Activated CD4-positive, alpha-beta memory T cell treated with anti-CD3 and anti-CD28 coated beads, Interleukin-2, amount 10 ng/mL, durations not matched to agents 7 days and 5 days (primary cell): ENCODE data around the gene TMBIM1. TPM values are rescaled to one million over a fixed set of nuclear protein-coding genes. Genes with fewer than 3 reads are reported as not detected.
A peak's percentile ranks its signal among the peaks of the same experiment; 100 is the strongest.

ENCODE experiments used
- CTCF ChIA-PET: fragments of 350-600 bp; sonication (Branson Sonifier 250); formaldehyde crosslinking; loops from one replicate; lab custom pipeline; 2021; ENCODE audit warnings: antibody characterized with exemption, inconsistent platforms; lab: Charles Lee
- POLR2A ChIA-PET: fragments of 350-600 bp; sonication (Branson Sonifier 250); formaldehyde crosslinking; loops from one replicate; lab custom pipeline; 2021; ENCODE audit warnings: antibody characterized with exemption; lab: Charles Lee
- DNase-seq: peaks from one replicate; pipeline ENCODE4 v3.0.0-alpha.2; 2020
- H3K27ac Mint-ChIP-seq: one replicate; pipeline ENCODE4 v1.8.0; 2021; ENCODE audit warnings: mild to moderate bottlenecking, mixed read lengths
- H3K27me3 Mint-ChIP-seq: one replicate; pipeline ENCODE4 v1.8.0; 2021; ENCODE audit warnings: mixed read lengths
- H3K36me3 Mint-ChIP-seq: one replicate; pipeline ENCODE4 v1.8.0; 2021; ENCODE audit warnings: low read depth, mixed read lengths
- H3K4me1 Mint-ChIP-seq: one replicate; pipeline ENCODE4 v1.8.0; 2021; ENCODE audit warnings: mixed read lengths
- H3K4me3 Mint-ChIP-seq: one replicate; pipeline ENCODE4 v1.8.0; 2021; ENCODE audit warnings: mild to moderate bottlenecking, mixed read lengths
- H3K9me3 Mint-ChIP-seq: one replicate; pipeline ENCODE4 v1.8.0; 2021; ENCODE audit warnings: mixed read lengths
- total RNA-seq, 2 experiments: library from RNA; stranded (reverse); gene quantifications; one replicate each; pipeline ENCODE4 v1.2.3, GENCODE V29; 2021

The TMBIM1 gene
- total RNA-seq, 2 experiments from 2014 or later: 105 to 107 TPM

DNA sequence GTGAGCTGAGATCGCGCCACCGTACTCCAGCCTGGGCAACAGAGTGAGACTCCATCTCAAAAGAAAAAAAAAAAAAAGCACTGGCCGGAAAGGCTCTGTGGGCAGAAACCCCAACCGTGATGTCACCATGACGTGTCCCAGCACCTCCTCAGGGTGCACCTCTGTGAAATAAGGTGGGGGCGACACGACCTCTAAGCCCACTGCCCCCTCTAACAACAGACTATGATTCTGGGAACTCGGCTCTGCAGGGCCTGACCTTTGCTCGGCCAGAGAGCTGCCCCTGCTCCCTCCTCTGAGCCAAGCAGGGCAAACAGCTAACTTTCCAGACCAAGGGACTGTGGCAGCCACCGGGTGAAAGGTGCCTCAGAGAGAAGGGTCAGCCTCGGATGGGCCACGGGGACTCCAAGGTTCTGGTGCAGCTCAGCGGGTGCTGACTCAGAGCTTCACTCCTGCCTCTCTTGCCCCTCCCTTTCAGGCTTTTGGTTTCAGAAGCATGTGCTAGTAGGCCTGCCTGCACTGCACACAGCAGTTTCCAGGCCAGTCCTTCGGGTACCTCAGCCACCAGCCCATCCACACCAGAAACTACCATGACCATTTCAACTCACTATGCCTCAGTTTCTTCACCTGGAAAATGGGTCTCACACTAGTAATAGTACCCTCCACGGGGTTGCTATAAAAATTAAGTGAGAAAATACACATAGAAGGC is 8.0 kb downstream of the TMBIM1 start:
- Mint-ChIP-seq H3K4me1 (peaks cover 68% of the 10 kb centered on the region), H3K9me3 (no peaks in the 10 kb centered on the region), H3K36me3 (peaks cover 55% of the 10 kb centered on the region)

DNA sequence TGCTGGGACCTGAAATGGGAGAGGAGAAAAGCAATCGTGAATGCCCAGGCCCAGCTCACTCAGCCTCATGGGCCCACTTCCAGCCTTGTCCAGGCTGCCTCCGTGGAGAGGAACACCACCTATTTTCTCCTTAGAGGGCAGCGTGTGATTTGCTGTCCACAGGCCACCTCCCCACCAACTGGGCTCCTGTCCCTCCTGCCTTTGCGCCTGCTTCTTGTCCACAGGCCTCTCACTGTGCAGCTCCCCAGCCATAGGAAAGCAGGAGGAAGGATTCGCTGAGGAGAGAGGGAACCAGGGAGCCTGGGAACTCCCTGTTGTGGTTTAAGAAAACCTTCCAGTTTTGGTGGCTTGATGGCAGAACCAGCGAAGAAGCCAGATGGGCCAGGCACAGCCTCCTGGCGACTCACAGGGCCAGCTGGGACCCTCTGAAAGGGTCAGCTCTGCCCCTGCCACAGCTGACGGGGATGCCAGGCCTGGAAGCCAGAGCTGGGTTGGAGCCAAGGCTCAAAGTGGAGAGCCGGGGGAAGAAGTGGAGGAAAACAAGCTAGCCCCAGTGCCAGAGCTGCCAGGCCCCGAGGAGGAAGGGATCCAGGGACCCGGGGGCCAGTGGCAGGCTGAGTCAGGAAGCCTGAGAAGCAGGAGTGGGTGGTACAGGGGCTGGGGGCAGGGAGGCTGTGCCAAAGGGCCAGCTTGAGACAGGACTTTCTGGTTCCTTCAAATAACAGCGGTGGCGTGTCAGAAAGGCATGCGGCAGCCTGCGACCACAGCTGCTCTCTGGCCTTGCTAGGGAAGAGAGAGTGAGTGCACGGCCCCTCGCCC is 9.9 kb downstream of the TMBIM1 start:
- Mint-ChIP-seq H3K9me3 (no peaks in the 10 kb centered on the region), H3K36me3 (peaks cover 60% of the 10 kb centered on the region), H3K27ac (peak overlapping the region; percentile 59), H3K4me1 (peaks cover 50% of the 10 kb centered on the region), H3K27me3 (no peaks in the 10 kb centered on the region), H3K4me3 (no peak overlapping the region)
- no peak for DNase-seq
- ChIA-PET CTCF (interaction anchor here (1.3 to 5.9 kb wide), 2 partner anchors 9 to 11 kb away, joined by 5 to 80 read pairs; partner anchors contain the start of genes AAMP and PNKD), POLR2A (interaction anchor here (1.2 to 19.0 kb wide), 2 partner anchors 8 kb away, joined by 5 to 299 read pairs; partner anchors contain the start of genes AAMP and PNKD)

More for the DNA sequence above, 8.0 kb downstream of the TMBIM1 start:
- CTCF ChIA-PET: interaction anchor here (0.8 to 5.9 kb wide), 9 partner anchors 10 to 232 kb away, joined by 3 to 80 read pairs (median 6); partner anchors contain the start of genes AAMP and PNKD
- DNase-seq: peak; percentile 78
- H3K4me3 Mint-ChIP-seq: peak overlapping the region; percentile 89
- POLR2A ChIA-PET: interaction anchor here (0.7 to 19.0 kb wide), 9 partner anchors 9 to 995 kb away, joined by 3 to 299 read pairs (median 3); partner anchors contain the start of genes AAMP, BCS1L, CTDSP1 and DNAJB2
- no peaks in the 10 kb centered on the region for H3K27me3 Mint-ChIP-seq
- peak overlapping the region; percentile 89 for H3K27ac Mint-ChIP-seq

- CTCF ChIA-PET: interaction anchor here (1.3 kb wide), 1 partner anchor 8 kb away, joined by 5 read pairs; no protein-coding TSS in a partner anchor
- POLR2A ChIA-PET: interaction anchor here (19.0 kb wide), 1 partner anchor 7 kb away, joined by 299 read pairs; the partner anchor contains the start of genes AAMP and PNKD
- no peak overlapping the region for H3K4me3 Mint-ChIP-seq
- H3K36me3 Mint-ChIP-seq: peaks cover 69% of the 10 kb centered on the region
- no peaks in the 10 kb centered on the region for H3K27me3 Mint-ChIP-seq
- H3K4me1 Mint-ChIP-seq: peaks cover 41% of the 10 kb centered on the region
- DNase-seq: no peak
- no peaks in the 10 kb centered on the region for H3K9me3 Mint-ChIP-seq
- H3K27ac Mint-ChIP-seq: peak overlapping the region; percentile 70
Measured at GRCh38 chr2:218281449-218281848, 10.9 kb downstream of the TMBIM1 start.

- H3K4me3 Mint-ChIP-seq: no peak overlapping the region
- H3K27ac Mint-ChIP-seq: no peak overlapping the region
- no peaks in the 10 kb centered on the region for H3K27me3 Mint-ChIP-seq
- H3K4me1 Mint-ChIP-seq: peaks cover 31% of the 10 kb centered on the region
- H3K36me3 Mint-ChIP-seq: peaks cover 72% of the 10 kb centered on the region
- CTCF ChIA-PET: interaction anchor here (0.6 kb wide), 1 partner anchor 10 kb away, joined by 3 read pairs; no protein-coding TSS in a partner anchor
- POLR2A ChIA-PET: no interaction called here
- DNase-seq: no peak
- H3K9me3 Mint-ChIP-seq: no peaks in the 10 kb centered on the region
Measured at GRCh38 chr2:218280260-218280870, 11.9 kb downstream of the TMBIM1 start.

DNA sequence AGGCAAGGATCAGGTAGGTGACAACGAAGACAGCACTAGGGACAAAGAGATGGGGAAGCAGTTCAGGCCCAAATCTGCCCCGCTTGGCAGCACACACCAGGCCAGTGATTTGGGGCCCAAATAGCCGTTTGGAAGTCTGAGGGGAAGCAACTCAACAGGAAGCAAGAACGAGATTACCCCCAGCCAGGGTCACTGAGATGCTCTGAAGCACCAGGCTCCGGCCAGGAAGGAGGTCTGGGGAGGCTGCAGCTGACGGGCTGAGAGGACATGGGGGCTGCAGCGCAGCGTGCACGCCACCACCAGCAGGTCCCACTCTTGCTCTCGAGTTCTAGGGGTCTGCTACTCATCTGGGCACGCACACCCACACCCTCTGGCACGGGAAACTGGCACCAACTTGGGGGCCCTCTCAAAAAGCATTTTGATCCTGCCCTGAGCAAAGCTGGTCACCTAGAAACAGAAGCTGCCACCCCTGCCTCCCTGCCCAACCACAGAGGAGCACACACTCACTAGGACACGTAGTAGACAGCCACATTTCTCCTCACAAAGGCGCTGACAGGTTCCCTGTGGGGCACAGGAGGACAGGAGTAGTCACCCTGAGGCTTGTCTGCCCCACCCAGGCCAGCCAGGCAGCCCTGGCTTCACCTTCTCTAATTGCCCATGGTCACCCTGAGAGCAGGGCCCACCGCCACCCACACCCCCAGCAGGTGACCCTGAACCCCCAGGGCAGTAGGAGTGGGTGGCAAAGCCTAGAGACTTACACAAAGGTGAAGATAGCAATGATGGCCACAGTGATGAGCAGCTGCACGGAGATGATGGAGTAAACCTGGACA is 13.6 kb downstream of the TMBIM1 start:
- Mint-ChIP-seq H3K27ac (no peak overlapping the region), H3K36me3 (peaks cover 77% of the 10 kb centered on the region), H3K9me3 (no peaks in the 10 kb centered on the region), H3K27me3 (no peaks in the 10 kb centered on the region), H3K4me1 (peaks cover 20% of the 10 kb centered on the region), H3K4me3 (no peak overlapping the region)
- DNase-seq: no peak
- ChIA-PET POLR2A (interaction anchor here (10.7 kb wide), 1 partner anchor 12 kb away, joined by 299 read pairs; the partner anchor contains the start of gene TMBIM1), CTCF (no interaction called here)

DNA sequence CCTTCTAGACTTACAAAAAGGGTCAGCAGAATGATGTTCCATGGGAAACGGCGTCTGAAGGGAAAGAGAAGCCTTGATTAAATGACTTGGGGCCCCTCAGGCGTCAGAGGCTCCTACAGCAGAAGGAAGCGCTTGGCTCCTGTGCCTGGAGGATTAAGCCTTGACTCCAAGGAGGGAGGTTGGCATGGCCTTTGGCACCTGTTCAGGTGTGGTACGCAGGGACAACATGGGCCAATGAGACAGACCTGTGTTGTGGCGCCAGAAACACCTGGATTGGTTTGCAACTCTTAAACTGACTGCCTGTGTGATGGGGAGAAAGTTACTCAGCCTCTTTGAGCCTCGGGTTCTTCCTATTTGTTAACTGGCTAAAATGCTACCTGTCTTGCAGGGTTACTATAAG is 14.4 kb downstream of the TMBIM1 start:
- CTCF ChIA-PET: no interaction called here
- H3K4me3 Mint-ChIP-seq: no peak overlapping the region
- H3K9me3 Mint-ChIP-seq: no peaks in the 10 kb centered on the region

GRCh38 chr2:218276986-218277755 is 15.1 kb downstream of the TMBIM1 start:
- ChIA-PET CTCF (no interaction called here), POLR2A (interaction anchor here (10.7 kb wide), 1 partner anchor 13 kb away, joined by 299 read pairs; the partner anchor contains the start of gene TMBIM1)
- H3K27ac Mint-ChIP-seq: no peak overlapping the region
- H3K27me3 Mint-ChIP-seq: no peaks in the 10 kb centered on the region
- no peak overlapping the region for H3K4me3 Mint-ChIP-seq
- no peaks in the 10 kb centered on the region for H3K9me3 Mint-ChIP-seq
- peaks cover 20% of the 10 kb centered on the region for H3K4me1 Mint-ChIP-seq
- DNase-seq: no peak
- H3K36me3 Mint-ChIP-seq: peaks cover 73% of the 10 kb centered on the region

More for the DNA sequence above, 14.4 kb downstream of the TMBIM1 start:
- H3K4me1 Mint-ChIP-seq: peaks cover 17% of the 10 kb centered on the region
- H3K36me3 Mint-ChIP-seq: peaks cover 74% of the 10 kb centered on the region
- H3K27me3 Mint-ChIP-seq: no peaks in the 10 kb centered on the region
- POLR2A ChIA-PET: interaction anchor here (10.7 kb wide), 1 partner anchor 13 kb away, joined by 299 read pairs; the partner anchor contains the start of gene TMBIM1
- DNase-seq: no peak
- no peak overlapping the region for H3K27ac Mint-ChIP-seq

DNA sequence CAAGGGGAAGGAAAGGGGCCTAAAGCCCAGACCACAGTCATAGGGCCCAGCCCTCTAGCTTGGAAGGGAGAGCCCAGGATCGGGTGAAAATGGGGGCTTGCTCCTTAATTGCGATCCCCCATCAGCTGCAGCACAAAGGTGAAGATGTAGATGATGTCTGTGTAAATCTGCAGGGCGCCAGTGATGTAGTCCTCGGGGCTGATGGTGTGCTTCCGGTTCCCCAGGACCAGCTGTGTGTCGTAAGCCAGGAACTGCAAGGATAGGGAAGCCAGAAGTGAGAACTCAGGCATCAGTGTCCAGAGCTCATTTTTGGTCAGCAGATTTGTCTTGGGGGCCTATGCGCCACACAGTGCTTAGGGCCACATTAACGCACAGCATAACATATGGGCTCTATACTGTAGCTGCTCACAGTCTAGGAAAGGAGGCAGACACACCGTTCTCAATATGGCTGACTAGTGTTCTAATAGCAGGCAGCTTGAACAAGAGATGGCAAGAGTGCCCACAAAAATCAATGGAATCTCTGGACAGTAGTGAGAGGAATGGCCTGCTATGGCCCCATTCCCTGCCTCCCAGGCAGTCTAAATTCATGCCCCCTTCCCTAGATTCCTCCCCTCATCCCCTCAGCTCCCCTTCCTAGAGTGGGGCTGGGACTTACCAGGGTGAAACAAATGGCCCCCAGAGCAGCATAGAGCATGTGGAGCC is 16.8 kb downstream of the TMBIM1 start:
- no peak overlapping the region for H3K4me3 Mint-ChIP-seq
- no peak for DNase-seq
- H3K27me3 Mint-ChIP-seq: no peaks in the 10 kb centered on the region
- POLR2A ChIA-PET: interaction anchor here (0.9 to 10.7 kb wide), 3 partner anchors 15 to 121 kb away, joined by 3 to 299 read pairs (median 11); partner anchors contain the start of gene TMBIM1
- CTCF ChIA-PET: interaction anchor here (0.6 to 6.8 kb wide), 7 partner anchors 10 to 121 kb away, joined by 3 to 126 read pairs (median 4); partner anchors contain the start of genes CATIP and TMBIM1
- no peak overlapping the region for H3K27ac Mint-ChIP-seq
- H3K4me1 Mint-ChIP-seq: peaks cover 31% of the 10 kb centered on the region
- H3K9me3 Mint-ChIP-seq: no peaks in the 10 kb centered on the region
- peaks cover 70% of the 10 kb centered on the region for H3K36me3 Mint-ChIP-seq

DNA sequence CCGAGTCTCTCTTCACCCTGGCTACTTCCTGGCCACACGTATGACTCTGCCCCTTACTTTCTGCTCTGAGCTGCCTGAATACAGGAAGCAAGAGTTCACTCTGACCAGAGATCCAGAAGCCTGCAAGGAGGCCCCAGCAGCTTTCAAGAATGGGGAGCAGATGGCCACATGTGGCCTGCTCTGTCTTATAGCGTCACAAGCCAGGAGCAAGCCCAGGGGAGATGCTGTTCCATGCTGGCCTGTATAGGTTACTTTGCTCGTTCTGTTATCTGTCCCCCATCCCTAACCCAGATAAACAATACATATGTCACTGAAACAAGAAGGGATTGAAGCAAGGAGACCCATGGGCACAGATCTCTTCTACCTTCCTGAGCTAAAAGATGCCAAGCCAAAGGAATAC is 17.7 kb downstream of the TMBIM1 start:
- DNase-seq: no peak
- H3K27me3 Mint-ChIP-seq: no peaks in the 10 kb centered on the region
- H3K4me3 Mint-ChIP-seq: no peak overlapping the region
- POLR2A ChIA-PET: interaction anchor here (0.6 to 10.7 kb wide), 3 partner anchors 16 to 122 kb away, joined by 3 to 299 read pairs (median 11); partner anchors contain the start of gene TMBIM1
- peaks cover 62% of the 10 kb centered on the region for H3K36me3 Mint-ChIP-seq
- CTCF ChIA-PET: interaction anchor here (0.9 to 6.8 kb wide), 6 partner anchors 8 to 82 kb away, joined by 4 to 126 read pairs (median 26); partner anchors contain the start of genes CATIP and TMBIM1
- H3K4me1 Mint-ChIP-seq: peaks cover 34% of the 10 kb centered on the region
- H3K27ac Mint-ChIP-seq: peak overlapping the region; percentile 12
- H3K9me3 Mint-ChIP-seq: no peaks in the 10 kb centered on the region

GRCh38 chr2:218273908-218274249 is 18.4 kb downstream of the TMBIM1 start:
- Mint-ChIP-seq H3K4me1 (peaks cover 41% of the 10 kb centered on the region), H3K9me3 (no peaks in the 10 kb centered on the region), H3K4me3 (no peak overlapping the region), H3K27me3 (no peaks in the 10 kb centered on the region), H3K36me3 (peaks cover 58% of the 10 kb centered on the region), H3K27ac (peak overlapping the region; percentile 30)
- POLR2A ChIA-PET: interaction anchor here (0.6 to 10.7 kb wide), 2 partner anchors 17 to 86 kb away, joined by 3 to 299 read pairs; partner anchors contain the start of gene TMBIM1
- CTCF ChIA-PET: interaction anchor here (0.6 to 6.8 kb wide), 11 partner anchors 8 to 389 kb away, joined by 3 to 126 read pairs (median 5); partner anchors contain the start of genes BCS1L, CATIP, TMBIM1 and ZNF142
- no peak for DNase-seq
